ENCODE data around the gene CDH22. TPM values are rescaled to one million over a fixed set of nuclear protein-coding genes. Genes with fewer than 3 reads are reported as not detected.

The CDH22 gene
- total RNA-seq, 1 experiment from 2014 or later = not detected

DNA sequence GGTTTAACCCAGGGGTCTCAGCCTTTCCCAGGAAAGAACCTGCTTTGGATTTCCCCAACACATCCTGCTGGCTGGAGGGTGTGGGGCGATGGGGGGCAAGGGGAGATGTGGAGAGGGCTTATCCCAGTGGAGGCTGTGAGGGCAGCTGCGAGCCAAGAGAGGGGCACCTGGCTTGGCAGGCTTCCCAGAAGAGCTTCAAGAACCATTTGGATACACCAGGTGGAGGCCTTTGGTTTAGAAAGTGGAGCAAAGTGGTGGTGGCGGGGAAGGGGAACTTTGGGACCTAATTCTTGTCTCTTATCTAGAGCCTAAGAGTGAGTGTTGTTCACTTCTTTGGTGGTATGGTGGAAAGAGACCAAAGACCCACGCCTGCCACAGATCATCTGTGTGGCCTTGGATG, 177.8 kb downstream of the CDH22 start:
- Histone ChIP-seq H3K27me3 (replicated peaks; ENCODE audit: insufficient read depth, low read depth, low read length, poor library complexity) (peaks cover 7% of the 10 kb centered on the region), H3K27ac (ENCODE audit: low read depth, low read length, poor library complexity, severe bottlenecking) (no peak overlapping the region), H3K36me3 (ENCODE audit: insufficient read depth, low read length, poor library complexity, severe bottlenecking) (peaks cover 3% of the 10 kb centered on the region), H3K9me3 (ENCODE audit: low read depth, low read length, poor library complexity, severe bottlenecking) (no peaks in the 10 kb centered on the region), H3K4me3 (ENCODE audit: low read depth, low read length, poor library complexity, severe bottlenecking) (no peak overlapping the region), H3K4me1 (ENCODE audit: insufficient read depth, low read length, poor library complexity, severe bottlenecking) (no peaks in the 10 kb centered on the region)
- POLR2A ChIA-PET (ENCODE audit: low non-redundant PET) = no interaction called here
- BruUV-seq (replicated peaks) = no TSS peak
- TF ChIP-seq, protein P1, sequence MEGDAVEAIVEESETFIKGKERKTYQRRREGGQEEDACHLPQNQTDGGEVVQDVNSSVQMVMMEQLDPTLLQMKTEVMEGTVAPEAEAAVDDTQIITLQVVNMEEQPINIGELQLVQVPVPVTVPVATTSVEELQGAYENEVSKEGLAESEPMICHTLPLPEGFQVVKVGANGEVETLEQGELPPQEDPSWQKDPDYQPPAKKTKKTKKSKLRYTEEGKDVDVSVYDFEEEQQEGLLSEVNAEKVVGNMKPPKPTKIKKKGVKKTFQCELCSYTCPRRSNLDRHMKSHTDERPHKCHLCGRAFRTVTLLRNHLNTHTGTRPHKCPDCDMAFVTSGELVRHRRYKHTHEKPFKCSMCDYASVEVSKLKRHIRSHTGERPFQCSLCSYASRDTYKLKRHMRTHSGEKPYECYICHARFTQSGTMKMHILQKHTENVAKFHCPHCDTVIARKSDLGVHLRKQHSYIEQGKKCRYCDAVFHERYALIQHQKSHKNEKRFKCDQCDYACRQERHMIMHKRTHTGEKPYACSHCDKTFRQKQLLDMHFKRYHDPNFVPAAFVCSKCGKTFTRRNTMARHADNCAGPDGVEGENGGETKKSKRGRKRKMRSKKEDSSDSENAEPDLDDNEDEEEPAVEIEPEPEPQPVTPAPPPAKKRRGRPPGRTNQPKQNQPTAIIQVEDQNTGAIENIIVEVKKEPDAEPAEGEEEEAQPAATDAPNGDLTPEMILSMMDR (conservative IDR thresholded peaks at IDR 0.05; ENCODE audit: low read depth, low read length) = no peak
- no peak for TF ChIP-seq EZH2 (IDR thresholded peaks at IDR 0.05; ENCODE audit: borderline replicate concordance, low read depth, low read length, poor library complexity, severe bottlenecking)
- intact Hi-C loops (cut with micrococcal nuclease; ENCODE audit: unreplicated experiment) = loop anchor here (10.0 kb wide), 2 partner anchors 114 to 554 kb away; partner anchors contain the start of gene TP53RK
- no peak for DNase-seq (ENCODE audit: low spot score)
- CTCF ChIA-PET = no interaction called here

DNA sequence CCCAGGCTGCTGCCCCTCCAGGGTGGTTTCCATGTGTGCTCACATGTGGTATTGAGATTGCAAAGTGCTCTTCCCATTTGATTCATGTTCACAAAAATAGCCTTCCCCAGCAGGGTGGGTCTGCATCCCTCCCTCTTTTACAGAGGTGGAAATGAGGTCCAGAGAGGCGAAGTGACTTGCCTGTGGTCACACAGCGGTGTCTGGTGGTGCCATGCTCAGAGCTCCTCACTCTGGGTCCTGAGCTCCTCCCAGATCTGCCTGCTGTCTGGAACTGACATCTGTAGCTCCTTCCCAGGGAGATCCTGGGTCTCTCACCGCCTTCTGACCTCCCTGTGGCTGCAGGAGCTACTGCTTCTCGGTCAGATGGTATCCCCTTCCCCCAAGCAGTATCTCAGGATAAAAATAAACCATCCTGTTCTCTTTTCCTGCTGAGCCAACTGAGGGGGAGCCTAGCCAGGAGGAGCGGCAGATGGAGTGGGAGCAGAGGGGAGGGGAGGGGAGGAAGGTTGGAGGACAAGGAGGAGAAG, 178.3 kb downstream of the CDH22 start:
- no peak for TF ChIP-seq EZH2 (IDR thresholded peaks at IDR 0.05; ENCODE audit: borderline replicate concordance, low read depth, low read length, poor library complexity, severe bottlenecking)
- TF ChIP-seq, protein P1 (conservative IDR thresholded peaks at IDR 0.05; ENCODE audit: low read depth, low read length) = no peak
- BruUV-seq (replicated peaks) = no TSS peak
- Histone ChIP-seq H3K9me3 (ENCODE audit: low read depth, low read length, poor library complexity, severe bottlenecking) (no peaks in the 10 kb centered on the region), H3K4me3 (ENCODE audit: low read depth, low read length, poor library complexity, severe bottlenecking) (no peak overlapping the region), H3K4me1 (ENCODE audit: insufficient read depth, low read length, poor library complexity, severe bottlenecking) (no peaks in the 10 kb centered on the region), H3K27me3 (replicated peaks; ENCODE audit: insufficient read depth, low read depth, low read length, poor library complexity) (peaks cover 7% of the 10 kb centered on the region), H3K27ac (ENCODE audit: low read depth, low read length, poor library complexity, severe bottlenecking) (no peak overlapping the region), H3K36me3 (ENCODE audit: insufficient read depth, low read length, poor library complexity, severe bottlenecking) (peaks cover 3% of the 10 kb centered on the region)
- intact Hi-C loops (cut with micrococcal nuclease; ENCODE audit: unreplicated experiment) = loop anchor here (10.0 kb wide), 2 partner anchors 115 to 555 kb away; partner anchors contain the start of gene TP53RK
- ChIA-PET CTCF (interaction anchor here (2.0 kb wide), 1 partner anchor 107 kb away, joined by 7 read pairs; no protein-coding TSS in a partner anchor), POLR2A (ENCODE audit: low non-redundant PET) (no interaction called here)
- no peak for DNase-seq (ENCODE audit: low spot score)

DNA sequence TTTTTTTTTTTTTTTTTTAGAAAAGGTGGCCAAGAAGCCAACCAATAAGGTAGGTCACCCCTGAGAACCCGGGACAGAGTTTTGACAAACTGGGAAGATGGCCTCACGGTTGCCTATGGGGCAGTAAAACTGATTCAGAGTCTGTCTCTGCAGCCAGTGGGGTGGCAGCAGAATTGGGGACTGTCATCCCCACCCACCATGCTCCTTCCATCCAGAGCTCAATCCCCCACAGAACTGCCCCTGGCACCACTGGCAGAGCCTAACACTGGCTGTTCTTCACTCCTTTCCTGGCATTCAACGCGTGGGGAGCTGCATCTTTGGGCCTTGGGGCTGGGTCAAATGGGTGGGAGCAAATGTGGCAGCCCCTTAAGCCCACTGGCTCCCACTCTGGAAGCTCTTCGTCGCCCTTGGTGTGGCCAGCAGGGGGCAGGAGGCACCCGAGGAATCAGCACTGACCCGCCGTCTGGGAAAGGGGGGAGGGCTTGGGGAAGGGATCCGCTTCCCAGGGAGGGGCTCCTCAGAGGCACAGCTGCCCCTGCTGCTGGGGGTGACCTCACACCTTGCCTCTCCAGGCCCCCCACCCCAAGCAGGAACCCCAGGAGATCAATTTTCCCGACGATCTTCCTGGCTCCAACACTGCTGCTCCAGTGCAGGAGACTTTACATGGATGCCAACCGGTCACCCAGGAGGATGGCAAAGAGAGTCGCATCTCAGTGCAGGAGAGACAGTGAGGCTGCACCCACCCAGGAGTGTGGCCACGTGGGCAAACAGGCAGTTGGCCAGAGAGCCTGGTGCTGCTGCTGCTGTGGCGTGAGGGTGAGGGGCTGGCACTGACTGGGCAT, 179.8 kb downstream of the CDH22 start:
- H3K27ac ChIP-seq (ENCODE audit: low read depth, low read length, poor library complexity, severe bottlenecking) = no peak overlapping the region
- TF ChIP-seq, protein P1 (conservative IDR thresholded peaks at IDR 0.05; ENCODE audit: low read depth, low read length) = peak; percentile 76
- no peak for TF ChIP-seq EZH2 (IDR thresholded peaks at IDR 0.05; ENCODE audit: borderline replicate concordance, low read depth, low read length, poor library complexity, severe bottlenecking)
- POLR2A ChIA-PET (ENCODE audit: low non-redundant PET) = no interaction called here
- H3K9me3 ChIP-seq (ENCODE audit: low read depth, low read length, poor library complexity, severe bottlenecking) = no peaks in the 10 kb centered on the region
- peaks cover 7% of the 10 kb centered on the region for H3K27me3 ChIP-seq (replicated peaks; ENCODE audit: insufficient read depth, low read depth, low read length, poor library complexity)
- no peaks in the 10 kb centered on the region for H3K4me1 ChIP-seq (ENCODE audit: insufficient read depth, low read length, poor library complexity, severe bottlenecking)
- peaks cover 6% of the 10 kb centered on the region for H3K36me3 ChIP-seq (ENCODE audit: insufficient read depth, low read length, poor library complexity, severe bottlenecking)
- BruUV-seq (replicated peaks) = no TSS peak
- DNase-seq (ENCODE audit: low spot score) = peak; percentile 41
- intact Hi-C loops (cut with micrococcal nuclease; ENCODE audit: unreplicated experiment) = no loop called here
- H3K4me3 ChIP-seq (ENCODE audit: low read depth, low read length, poor library complexity, severe bottlenecking) = no peak overlapping the region
- CTCF ChIA-PET = interaction anchor here (0.6 to 2.0 kb wide), 5 partner anchors 46 to 887 kb away, joined by 3 to 8 read pairs (median 3); no protein-coding TSS in a partner anchor

Measured in A673 (cell line).